NB4 (cell line): Measurements from ENCODE around the gene GCSAML.

ENCODE experiments used
- DNase-seq: peaks from one replicate; pipeline ENCODE4 v3.0.0; 2010; ENCODE audit warnings: low read depth
- H3K4me3 ChIP-seq: one replicate; pipeline ENCODE4 v1.5.1; 2011; ENCODE audit warnings: mild to moderate bottlenecking, low read depth, low read length, moderate library complexity
- MYC ChIP-seq: IDR thresholded peaks from 2 replicates; pipeline ENCODE4 v1.6.1; 2011; ENCODE audit warnings: low read depth, low read length
- POLR2A ChIP-seq: IDR thresholded peaks from 2 replicates; pipeline ENCODE4 v1.6.1; 2011; ENCODE audit warnings: mild to moderate bottlenecking; ENCODE audit not compliant: insufficient read length; ENCODE audit errors: extremely low read depth
- TF ChIP-seq, protein P1 (sequence below): IDR thresholded peaks from one replicate; pipeline ENCODE4 v1.5.1; 2012; ENCODE audit warnings: low read depth, low read length
- TF ChIP-seq, protein P2 (sequence below): IDR thresholded peaks from 2 replicates; pipeline ENCODE4 v1.6.1; 2011; ENCODE audit warnings: low read depth, low read length

The GCSAML gene

DNA sequence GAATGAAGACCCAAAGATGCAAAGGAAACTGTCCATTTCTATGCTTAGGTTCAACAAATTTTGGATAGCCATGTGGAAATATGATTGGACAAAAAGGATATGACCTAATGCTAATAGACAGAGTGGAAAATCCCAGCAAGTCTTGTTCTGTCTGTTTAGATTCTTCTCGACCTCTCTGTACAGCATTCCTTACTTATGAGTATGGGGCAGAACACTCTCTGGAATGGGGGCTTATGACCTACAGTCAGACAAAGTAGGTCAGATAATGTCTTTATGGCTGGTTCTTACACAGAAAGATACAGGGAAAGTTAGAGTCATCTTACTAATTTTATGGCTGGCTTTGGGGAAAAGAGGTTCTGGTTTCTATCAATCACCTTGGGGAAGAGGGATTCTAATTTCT is 2.8 kb downstream of the GCSAML start:
- no peak overlapping the region for H3K4me3 ChIP-seq
- TF ChIP-seq, protein P1, sequence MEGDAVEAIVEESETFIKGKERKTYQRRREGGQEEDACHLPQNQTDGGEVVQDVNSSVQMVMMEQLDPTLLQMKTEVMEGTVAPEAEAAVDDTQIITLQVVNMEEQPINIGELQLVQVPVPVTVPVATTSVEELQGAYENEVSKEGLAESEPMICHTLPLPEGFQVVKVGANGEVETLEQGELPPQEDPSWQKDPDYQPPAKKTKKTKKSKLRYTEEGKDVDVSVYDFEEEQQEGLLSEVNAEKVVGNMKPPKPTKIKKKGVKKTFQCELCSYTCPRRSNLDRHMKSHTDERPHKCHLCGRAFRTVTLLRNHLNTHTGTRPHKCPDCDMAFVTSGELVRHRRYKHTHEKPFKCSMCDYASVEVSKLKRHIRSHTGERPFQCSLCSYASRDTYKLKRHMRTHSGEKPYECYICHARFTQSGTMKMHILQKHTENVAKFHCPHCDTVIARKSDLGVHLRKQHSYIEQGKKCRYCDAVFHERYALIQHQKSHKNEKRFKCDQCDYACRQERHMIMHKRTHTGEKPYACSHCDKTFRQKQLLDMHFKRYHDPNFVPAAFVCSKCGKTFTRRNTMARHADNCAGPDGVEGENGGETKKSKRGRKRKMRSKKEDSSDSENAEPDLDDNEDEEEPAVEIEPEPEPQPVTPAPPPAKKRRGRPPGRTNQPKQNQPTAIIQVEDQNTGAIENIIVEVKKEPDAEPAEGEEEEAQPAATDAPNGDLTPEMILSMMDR, result no peak
- TF ChIP-seq, protein P2, sequence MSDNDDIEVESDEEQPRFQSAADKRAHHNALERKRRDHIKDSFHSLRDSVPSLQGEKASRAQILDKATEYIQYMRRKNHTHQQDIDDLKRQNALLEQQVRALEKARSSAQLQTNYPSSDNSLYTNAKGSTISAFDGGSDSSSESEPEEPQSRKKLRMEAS, result no peak
- TF ChIP-seq MYC (no peak), POLR2A (no peak)
- DNase-seq, result no peak

DNA sequence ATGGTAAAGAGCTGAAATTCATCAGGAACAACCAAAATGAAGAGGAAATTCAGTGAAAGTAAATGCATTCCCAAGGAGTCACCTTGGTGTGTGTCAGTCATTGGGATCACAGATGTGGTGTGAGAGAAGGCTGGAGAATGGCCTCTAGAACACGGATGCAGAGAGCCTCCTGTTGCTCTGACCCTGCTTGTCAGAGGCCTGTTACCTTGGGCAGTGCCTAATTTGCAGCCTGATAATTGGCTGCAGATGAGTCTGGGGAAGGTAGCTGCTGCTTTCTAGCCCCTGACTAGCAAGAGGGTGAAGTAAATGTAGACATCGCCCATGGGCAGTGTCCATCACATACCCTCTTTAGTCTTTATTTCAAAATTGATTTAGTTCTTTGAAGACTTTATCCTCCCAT is 3.3 kb downstream of the GCSAML start:
- H3K4me3 ChIP-seq, result no peak overlapping the region
- DNase-seq, result no peak
- TF ChIP-seq MYC (no peak), POLR2A (no peak)
- TF ChIP-seq, protein P2, result no peak
- TF ChIP-seq, protein P1, result no peak

DNA sequence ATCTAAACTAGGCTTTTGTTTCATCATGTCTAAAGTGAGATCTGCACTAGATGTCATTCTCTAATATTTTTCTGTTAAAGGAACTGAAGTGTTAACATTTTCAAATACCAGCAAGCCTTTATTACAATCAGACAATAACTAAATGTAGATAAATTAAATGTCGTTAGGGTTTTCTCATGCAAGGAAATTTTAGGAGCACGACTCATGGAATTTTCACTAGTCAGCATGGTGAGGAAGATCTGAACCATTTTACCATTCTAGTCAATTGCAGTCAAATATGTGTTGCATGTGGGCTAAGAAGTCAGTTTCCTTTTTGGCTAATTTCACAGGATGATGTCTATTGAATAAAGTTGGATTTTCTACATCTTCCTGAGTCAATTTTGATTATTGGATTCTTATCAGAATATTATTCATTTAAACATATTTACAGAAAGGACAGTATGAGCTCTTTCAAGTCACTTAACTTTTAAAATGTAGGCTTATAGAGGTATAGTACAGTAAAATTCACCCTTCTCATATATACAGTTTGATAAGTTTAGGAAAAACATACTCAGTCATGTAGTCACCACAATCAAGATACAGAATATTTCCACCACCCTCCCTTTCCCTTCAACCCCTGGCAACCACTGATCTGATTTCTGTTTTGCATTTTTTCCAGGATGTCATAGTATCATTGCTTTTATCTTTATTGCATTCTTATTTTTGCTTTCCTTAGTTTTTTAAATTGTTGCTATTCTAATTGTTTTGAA is 9.2 kb downstream of the GCSAML start:
- no peak overlapping the region for H3K4me3 ChIP-seq
- DNase-seq, result no peak

DNA sequence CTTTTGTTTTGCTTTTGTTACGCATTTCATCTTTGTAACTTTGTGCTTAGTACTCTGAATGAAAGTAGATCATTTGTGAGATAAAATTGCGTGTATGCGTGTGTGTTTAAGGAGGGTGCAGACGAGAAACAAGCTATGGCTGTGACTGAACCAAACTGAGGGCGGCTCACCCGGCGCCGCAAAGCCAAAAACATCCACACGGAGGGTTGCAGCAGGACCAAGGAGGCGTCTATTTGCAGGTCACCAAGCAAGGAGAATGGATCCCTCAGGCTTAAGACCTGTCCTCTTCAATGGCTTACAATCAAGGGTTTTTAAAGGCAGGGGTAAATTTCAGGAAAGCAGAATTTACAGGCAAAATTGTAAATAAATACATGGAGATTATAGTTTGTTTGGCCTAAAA is 12.8 kb downstream of the GCSAML start:
- no peak overlapping the region for H3K4me3 ChIP-seq
- DNase-seq, result no peak
- TF ChIP-seq, protein P2, result no peak
- no peak for TF ChIP-seq POLR2A
- no peak for TF ChIP-seq MYC
- TF ChIP-seq, protein P1, result no peak

More for the DNA sequence above, 9.2 kb downstream of the GCSAML start:
- TF ChIP-seq MYC (no peak), POLR2A (no peak)
- TF ChIP-seq, protein P1, result no peak
- TF ChIP-seq, protein P2, result no peak

DNA sequence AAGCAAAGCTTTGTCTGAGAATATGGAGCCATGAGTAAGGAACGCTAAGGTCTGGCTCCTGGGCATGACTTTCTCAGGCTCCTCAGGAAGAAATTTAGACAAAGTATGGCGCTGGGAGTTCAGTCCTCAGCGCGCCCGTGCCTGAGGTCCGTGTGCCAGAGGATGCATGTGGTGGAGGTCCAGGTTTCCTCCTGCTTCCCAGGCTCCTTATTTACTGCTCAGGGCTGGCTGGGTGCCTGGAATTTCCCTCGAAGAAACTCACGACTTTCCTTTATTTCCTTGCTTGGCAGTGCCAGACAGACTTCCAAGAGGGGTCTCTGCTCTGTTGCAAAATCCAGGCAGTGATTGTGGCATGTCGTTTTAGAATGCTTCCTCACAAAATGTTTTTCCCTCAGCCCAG is 13.3 kb downstream of the GCSAML start:
- TF ChIP-seq, protein P1, result no peak
- TF ChIP-seq, protein P2, result no peak
- no peak for TF ChIP-seq MYC
- TF ChIP-seq POLR2A, result no peak
- no peak for DNase-seq
- H3K4me3 ChIP-seq, result no peak overlapping the region
